GM15510 (cell line): ENCODE data around the gene CTSO.

Experiments used
- POLR2A ChIP-seq: IDR thresholded peaks from 3 replicates; pipeline ENCODE4 v1.6.1; 2011; ENCODE audit warnings: borderline replicate concordance; ENCODE audit not compliant: insufficient read length; ENCODE audit errors: extremely low read depth

CTSO gene

GRCh38 chr4:155935389-155935986 lies 18.2 kb downstream of the CTSO start:
- TF ChIP-seq POLR2A = no peak

DNA sequence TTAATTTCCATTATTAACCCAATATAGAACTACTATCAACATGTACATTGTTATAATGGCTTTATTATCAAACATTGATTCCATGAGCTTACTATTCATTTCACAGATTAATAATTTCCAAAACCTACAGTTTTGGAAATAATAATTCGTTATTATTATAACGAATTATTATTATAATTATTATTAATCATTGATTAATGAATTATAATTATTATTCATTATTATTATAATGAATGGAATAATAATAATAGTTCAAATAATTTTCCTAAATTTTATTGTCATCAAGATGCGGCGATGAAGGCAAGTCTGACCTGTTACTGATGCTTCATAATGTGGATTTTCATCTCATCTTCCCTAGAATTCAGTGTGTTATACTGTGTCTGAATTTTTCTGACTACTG lies 22.0 kb downstream of the CTSO start:
- TF ChIP-seq POLR2A = no peak

GRCh38 chr4:155930330-155930729 lies 23.3 kb downstream of the CTSO start:
- no peak for TF ChIP-seq POLR2A

DNA sequence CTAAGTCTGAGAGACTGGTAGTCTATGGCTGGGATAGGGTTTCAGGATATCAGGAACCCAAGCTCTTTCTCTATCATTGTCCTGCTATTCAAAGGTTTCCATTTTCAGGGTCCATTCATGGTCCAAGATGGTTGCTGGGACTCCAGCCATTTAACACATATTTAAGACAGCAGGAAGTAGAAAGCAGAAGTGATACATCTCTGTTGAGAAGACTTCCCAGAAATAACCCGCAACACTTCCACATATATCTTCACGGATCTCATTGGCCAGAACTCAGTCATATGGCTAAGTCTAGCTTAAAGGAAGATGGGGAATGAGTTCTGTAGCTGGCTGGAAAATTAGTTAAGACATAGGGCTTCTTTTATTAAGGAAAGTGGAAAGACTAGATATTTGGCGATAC lies 23.8 kb downstream of the CTSO start:
- no peak for TF ChIP-seq POLR2A

DNA sequence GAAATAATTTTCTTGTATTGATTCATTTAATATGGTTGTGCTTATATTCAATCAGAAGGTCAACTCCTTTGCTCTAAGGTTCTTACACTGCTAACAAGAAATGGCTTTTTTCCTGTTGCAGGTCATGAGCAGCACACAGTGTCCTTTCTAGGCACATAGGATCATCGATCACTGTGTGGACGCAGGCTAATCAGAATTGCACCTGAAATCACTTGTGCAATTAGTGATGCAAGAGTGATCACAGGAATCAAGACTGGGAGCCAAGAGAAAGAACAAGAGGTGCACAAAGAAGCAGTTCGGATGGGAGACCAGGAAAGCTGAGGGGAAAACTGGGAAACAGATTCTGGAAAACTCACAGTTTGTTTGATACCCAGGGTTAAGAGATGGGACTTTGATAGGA lies 29.0 kb downstream of the CTSO start:
- TF ChIP-seq POLR2A = no peak

DNA sequence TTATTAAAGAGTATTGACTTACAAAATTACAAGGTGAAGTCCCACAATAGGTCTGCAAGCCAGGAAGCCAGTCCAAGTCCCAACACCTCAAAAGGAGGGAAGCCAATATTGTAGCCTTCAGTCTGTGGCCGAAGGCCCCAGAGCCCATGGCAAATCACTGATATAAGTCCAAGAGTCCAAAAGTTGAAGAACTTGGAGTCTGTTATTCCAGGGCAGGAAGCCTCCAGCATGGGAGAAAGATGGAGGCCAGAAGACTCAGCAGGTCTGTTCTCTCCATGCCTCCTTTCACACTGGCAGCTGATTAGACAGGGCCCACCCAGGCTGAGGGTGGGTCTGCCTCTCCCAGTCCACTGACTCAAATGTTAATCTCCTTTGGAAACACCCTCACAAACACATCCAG lies 32.1 kb downstream of the CTSO start:
- TF ChIP-seq POLR2A = no peak

- TF ChIP-seq POLR2A = no peak
These were observed 38.9 kb downstream of the CTSO start for GRCh38 chr4:155914782-155915181.

DNA sequence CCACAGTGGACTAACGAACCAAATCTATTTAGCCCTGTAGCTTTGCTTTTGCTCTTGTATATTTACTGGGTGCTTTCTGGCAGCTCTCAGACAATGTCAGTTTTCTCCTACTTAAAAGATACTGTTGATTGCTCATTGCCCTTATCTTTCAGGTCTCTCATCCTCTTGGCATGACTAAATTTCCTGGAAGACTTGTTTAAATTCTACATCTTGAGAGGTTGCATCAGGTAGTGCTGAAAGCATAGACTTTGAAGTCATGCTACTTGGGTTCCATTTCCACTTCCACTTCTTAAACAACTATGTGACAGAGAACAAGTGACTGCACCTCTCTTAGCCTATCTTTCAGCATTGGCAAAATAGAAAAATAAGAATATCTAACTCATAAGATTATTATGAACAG lies 41.8 kb downstream of the CTSO start:
- no peak for TF ChIP-seq POLR2A

- no peak for TF ChIP-seq POLR2A
These were observed 43.9 kb downstream of the CTSO start for GRCh38 chr4:155909615-155910226.

DNA sequence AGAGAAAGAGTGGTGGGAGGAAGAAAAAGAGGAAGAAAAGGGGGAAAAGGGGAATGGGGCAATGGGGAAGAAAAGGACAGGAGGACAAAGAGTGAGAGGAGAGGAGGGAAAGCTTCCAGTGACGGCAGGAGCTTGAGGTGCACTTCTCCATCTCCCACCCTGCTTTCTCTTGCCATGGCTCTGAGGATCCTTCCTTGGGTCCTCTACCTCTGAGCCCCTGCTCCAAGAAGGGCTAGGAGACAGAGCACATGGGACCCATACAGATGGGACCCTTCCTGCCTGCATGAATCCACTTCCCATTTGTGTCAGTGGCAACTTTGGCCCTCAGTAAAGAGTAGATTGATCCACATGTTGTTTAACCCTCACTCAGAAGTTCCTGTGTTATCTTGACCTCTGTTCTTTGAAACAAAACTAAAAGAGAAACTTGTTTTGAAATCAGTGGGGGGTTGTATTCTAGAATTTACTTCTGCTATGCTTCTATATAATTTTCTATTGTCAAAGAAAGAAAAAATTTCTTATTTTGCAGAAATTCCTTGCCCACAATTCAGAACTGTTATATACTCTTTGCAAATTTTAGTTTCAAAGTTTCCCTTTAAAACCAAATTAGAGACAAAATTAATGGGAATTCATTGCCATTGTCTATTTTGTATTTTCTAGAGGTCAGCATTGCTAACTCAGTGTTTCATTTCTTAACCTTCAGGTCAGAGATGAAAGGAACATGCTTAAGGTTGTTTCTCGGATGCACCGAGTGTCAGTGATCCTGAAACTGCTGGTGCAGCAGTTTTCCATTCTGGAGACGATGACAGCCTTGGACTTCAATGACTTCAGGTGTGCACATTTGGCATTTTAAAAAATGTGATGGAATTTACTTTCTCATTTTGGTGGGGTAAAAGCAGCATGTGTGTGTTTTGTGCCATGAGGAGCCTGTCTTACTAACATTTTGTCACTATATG lies 45.2 kb downstream of the CTSO start:
- no peak for TF ChIP-seq POLR2A

DNA sequence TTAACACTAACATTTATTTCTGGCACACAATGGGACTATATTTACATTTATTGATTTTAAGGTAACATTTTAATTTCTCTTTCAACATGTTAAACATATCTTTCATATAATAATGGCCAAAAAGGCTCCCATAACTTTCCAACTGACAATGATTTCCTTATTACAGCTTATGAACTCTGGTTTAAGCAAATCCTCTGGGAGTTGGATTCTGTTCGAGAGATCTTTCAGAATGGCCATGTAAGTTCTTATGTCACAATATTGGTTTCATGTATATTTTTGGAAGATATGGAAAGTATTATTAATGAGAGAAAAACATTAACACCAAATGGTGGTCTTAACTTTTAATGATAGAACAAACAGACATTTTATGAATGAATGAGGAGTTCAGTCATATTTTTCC lies 46.1 kb downstream of the CTSO start:
- TF ChIP-seq POLR2A = no peak

DNA sequence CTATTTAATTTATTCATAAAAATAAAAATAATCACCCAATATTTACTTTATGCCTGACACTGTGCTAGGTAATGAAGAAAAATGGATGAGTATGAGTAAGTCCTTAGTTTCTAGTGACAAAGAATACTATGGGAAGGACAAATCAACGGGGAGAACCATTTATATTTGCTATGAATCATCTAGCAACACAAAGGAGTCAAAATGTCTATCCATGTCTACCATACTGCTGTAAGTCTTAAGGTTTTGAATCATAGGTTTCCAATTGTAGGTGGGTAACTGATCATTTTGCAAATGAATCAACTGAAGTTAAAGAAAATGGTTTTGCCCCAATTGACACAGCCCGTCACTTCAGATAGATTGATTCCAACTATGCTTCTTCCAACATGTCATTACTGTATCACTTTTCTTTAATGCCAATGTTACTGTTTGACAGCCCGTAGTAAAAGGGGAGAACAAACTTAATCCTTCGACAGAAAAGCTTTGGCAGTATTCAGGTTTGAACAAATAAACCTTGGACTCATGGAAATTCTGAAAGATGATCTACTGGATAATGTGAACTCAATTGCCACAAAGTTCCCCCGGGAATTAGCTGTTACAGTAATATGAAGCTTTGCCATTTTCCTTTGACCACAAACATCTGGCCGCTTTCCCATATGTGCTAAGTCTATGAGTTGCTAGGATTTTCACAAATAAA lies 47.0 kb downstream of the CTSO start:
- TF ChIP-seq POLR2A = no peak

DNA sequence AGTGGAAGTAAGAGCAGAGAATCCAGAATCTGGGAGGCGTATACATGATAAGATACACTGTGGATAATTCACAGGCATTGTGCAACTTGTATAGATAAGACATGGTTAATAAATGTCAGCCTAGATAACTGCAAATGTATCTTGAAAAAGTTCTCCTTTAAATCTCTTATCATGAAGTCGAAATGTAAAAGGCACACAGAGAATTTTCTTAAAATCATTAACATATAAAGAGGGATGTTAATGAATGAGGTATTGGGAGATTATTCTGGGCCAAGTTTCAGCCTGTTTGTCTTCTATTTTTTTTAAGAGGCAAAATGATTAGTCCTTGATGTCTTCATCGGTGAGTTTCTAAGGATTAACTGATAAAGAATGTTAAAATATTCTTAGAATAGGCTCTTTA lies 49.3 kb downstream of the CTSO start:
- no peak for TF ChIP-seq POLR2A

DNA sequence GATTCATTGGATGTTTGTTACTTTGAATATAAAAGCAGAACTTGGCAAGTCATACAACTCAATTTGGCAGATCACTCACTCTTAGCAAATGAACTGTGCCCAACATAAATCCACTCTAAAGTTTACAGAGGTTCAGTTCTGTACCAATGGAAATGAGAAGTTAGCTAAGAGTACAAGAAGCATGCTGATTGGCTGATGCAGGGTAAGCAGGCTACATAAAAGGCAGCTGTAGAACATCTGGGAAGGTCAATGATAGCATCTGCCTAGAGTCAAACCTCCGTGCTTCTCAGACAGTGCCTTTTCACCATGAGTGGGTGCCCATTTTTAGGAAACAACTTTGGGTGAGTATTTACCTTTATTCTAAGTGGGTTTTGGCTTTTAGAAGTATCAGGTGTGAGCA lies 50.2 kb downstream of the CTSO start, which contains the start of gene TDO2:
Gene TDO2, plus strand, starts transcription at position 244 of the 400 bp plus-strand sequence. Its CDS starts 63 bp downstream, at position 307.
- TF ChIP-seq POLR2A = no peak

GRCh38 chr4:155901013-155901412 lies 52.7 kb downstream of the CTSO start:
- no peak for TF ChIP-seq POLR2A
